ENCODE measurements around the gene PNRC1.
"Not testable (repeated sequence)": the region's sequence is repeated elsewhere in the genome, so short reads cannot be mapped to it uniquely, and the experiment has no call there.

The PNRC1 gene

GRCh38 chr6:89057759-89058158 lies 22.8 kb upstream of the PNRC1 start:
- H3K9ac ChIP-seq, result no peak overlapping the region
- no peak overlapping the region for H3K4me3 ChIP-seq
- no peak overlapping the region for H3K4me2 ChIP-seq
- H4K20me1 ChIP-seq, result no peaks in the 10 kb centered on the region
- H3K36me3 ChIP-seq, result no peaks in the 10 kb centered on the region
- H3K27ac ChIP-seq, result no peak overlapping the region
- no peak for TF ChIP-seq Cebpa-rat (IDR thresholded peaks at IDR 0.05)
- H3K4me1 ChIP-seq, result no peaks in the 10 kb centered on the region
- no peaks in the 10 kb centered on the region for H3K9me3 ChIP-seq
- H3K27me3 ChIP-seq, result no peaks in the 10 kb centered on the region

- H3K27me3 ChIP-seq, result no peaks in the 10 kb centered on the region
- H3K9ac ChIP-seq, result no peak overlapping the region
- H3K9me3 ChIP-seq, result no peaks in the 10 kb centered on the region
- no peak overlapping the region for H3K27ac ChIP-seq
- H4K20me1 ChIP-seq, result no peaks in the 10 kb centered on the region
- no peak for TF ChIP-seq Cebpa-rat (IDR thresholded peaks at IDR 0.05)
- H3K4me1 ChIP-seq, result no peaks in the 10 kb centered on the region
- H3K36me3 ChIP-seq, result no peaks in the 10 kb centered on the region
- H3K4me2 ChIP-seq, result no peak overlapping the region
- no peak overlapping the region for H3K4me3 ChIP-seq
These were observed 21.9 kb upstream of the PNRC1 start for GRCh38 chr6:89058627-89059026.

GRCh38 chr6:89059227-89059626 lies 21.3 kb upstream of the PNRC1 start:
- no peaks in the 10 kb centered on the region for H3K4me1 ChIP-seq
- no peaks in the 10 kb centered on the region for H3K9me3 ChIP-seq
- no peaks in the 10 kb centered on the region for H4K20me1 ChIP-seq
- H3K4me2 ChIP-seq, result no peak overlapping the region
- no peaks in the 10 kb centered on the region for H3K36me3 ChIP-seq
- H3K4me3 ChIP-seq, result no peak overlapping the region
- H3K27me3 ChIP-seq, result no peaks in the 10 kb centered on the region
- H3K27ac ChIP-seq, result no peak overlapping the region
- no peak overlapping the region for H3K9ac ChIP-seq
- TF ChIP-seq Cebpa-rat (IDR thresholded peaks at IDR 0.05), result no peak

DNA sequence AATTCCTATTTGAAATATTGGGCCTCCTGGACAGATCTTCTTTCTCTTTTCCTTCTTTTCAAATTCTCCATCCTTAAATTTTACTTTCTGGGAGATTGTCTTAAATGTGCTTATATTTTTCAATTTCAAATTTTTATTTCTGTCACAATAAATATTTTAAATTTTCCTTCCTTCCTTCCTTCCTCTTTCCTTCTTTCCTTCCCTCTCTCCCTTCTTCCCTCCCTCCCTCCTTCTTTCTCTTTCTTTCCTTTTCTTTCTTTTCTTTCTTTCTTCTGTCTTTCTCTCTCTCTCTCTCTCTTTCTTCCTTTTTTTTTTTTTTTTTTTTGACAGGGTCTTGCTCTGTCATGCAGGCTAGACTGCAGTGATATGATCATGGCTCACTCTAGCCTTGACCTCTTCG lies 16.7 kb upstream of the PNRC1 start:
- no peaks in the 10 kb centered on the region for H4K20me1 ChIP-seq
- H3K36me3 ChIP-seq, result no peaks in the 10 kb centered on the region
- no peak overlapping the region for H3K9ac ChIP-seq
- no peak overlapping the region for H3K4me2 ChIP-seq
- no peak for TF ChIP-seq Cebpa-rat (IDR thresholded peaks at IDR 0.05)
- H3K27me3 ChIP-seq, result no peaks in the 10 kb centered on the region
- no peak overlapping the region for H3K27ac ChIP-seq
- no peak overlapping the region for H3K4me3 ChIP-seq
- H3K4me1 ChIP-seq, result no peaks in the 10 kb centered on the region
- no peaks in the 10 kb centered on the region for H3K9me3 ChIP-seq

- not testable (repeated sequence) for H3K9me3 ChIP-seq, H3K27me3 ChIP-seq, H3K36me3 ChIP-seq, H3K4me3 ChIP-seq, H3K4me1 ChIP-seq, H3K27ac ChIP-seq, H4K20me1 ChIP-seq, H3K9ac ChIP-seq, H3K4me2 ChIP-seq
These were observed 15.6 kb upstream of the PNRC1 start for GRCh38 chr6:89064931-89065330.

DNA sequence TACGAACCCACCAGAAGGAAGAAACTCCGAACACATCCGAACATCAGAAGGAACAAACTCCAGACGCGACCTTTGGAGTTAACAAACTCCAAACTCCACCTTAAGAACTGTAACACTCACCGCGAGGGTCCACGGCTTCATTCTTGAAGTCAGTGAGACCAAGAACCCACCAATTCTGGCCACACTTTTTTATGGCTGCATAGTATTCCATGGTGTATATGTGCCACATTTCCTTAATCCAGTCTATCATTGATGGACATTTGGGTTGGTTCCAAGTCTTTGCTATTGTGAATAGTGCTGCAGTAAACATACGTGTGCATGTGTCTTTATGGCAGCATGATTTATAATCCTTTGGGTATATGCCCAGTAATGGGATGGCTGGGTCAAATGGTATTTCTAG lies 14.4 kb upstream of the PNRC1 start:
- not testable (repeated sequence) for H3K4me1 ChIP-seq, H3K4me3 ChIP-seq, H3K27me3 ChIP-seq, H4K20me1 ChIP-seq, H3K9ac ChIP-seq, H3K4me2 ChIP-seq, H3K36me3 ChIP-seq, H3K9me3 ChIP-seq, H3K27ac ChIP-seq

GRCh38 chr6:89066940-89067646 lies 13.5 kb upstream of the PNRC1 start:
- H3K9ac ChIP-seq, result no peak overlapping the region
- no peaks in the 10 kb centered on the region for H4K20me1 ChIP-seq
- no peak for TF ChIP-seq Cebpa-rat (IDR thresholded peaks at IDR 0.05)
- no peaks in the 10 kb centered on the region for H3K9me3 ChIP-seq
- H3K36me3 ChIP-seq, result no peaks in the 10 kb centered on the region
- no peak overlapping the region for H3K4me3 ChIP-seq
- no peak overlapping the region for H3K4me2 ChIP-seq
- no peaks in the 10 kb centered on the region for H3K27me3 ChIP-seq
- H3K27ac ChIP-seq, result no peak overlapping the region
- no peaks in the 10 kb centered on the region for H3K4me1 ChIP-seq

- Histone ChIP-seq H3K4me3 (no peak overlapping the region), H4K20me1 (no peaks in the 10 kb centered on the region), H3K9me3 (peaks cover under 1% of the 10 kb centered on the region; the same call in 1 of the 2 replicates), H3K27ac (no peak overlapping the region), H3K4me1 (no peaks in the 10 kb centered on the region), H3K9ac (no peak overlapping the region), H3K4me2 (no peak overlapping the region), H3K27me3 (no peaks in the 10 kb centered on the region), H3K36me3 (no peaks in the 10 kb centered on the region)
- TF ChIP-seq Cebpa-rat (IDR thresholded peaks at IDR 0.05), result no peak
These were observed 12.8 kb upstream of the PNRC1 start for GRCh38 chr6:89067796-89068195.

- H3K27ac ChIP-seq, result no peak overlapping the region
- H3K4me2 ChIP-seq, result no peak overlapping the region
- no peaks in the 10 kb centered on the region for H4K20me1 ChIP-seq
- no peaks in the 10 kb centered on the region for H3K36me3 ChIP-seq
- no peak overlapping the region for H3K4me3 ChIP-seq
- H3K4me1 ChIP-seq, result no peaks in the 10 kb centered on the region
- no peak for TF ChIP-seq Cebpa-rat (IDR thresholded peaks at IDR 0.05)
- no peak overlapping the region for H3K9ac ChIP-seq
- no peaks in the 10 kb centered on the region for H3K27me3 ChIP-seq
- peaks cover 6% of the 10 kb centered on the region; the same call in 1 of the 2 replicates for H3K9me3 ChIP-seq
These were observed 11.9 kb upstream of the PNRC1 start for GRCh38 chr6:89068695-89069094.

DNA sequence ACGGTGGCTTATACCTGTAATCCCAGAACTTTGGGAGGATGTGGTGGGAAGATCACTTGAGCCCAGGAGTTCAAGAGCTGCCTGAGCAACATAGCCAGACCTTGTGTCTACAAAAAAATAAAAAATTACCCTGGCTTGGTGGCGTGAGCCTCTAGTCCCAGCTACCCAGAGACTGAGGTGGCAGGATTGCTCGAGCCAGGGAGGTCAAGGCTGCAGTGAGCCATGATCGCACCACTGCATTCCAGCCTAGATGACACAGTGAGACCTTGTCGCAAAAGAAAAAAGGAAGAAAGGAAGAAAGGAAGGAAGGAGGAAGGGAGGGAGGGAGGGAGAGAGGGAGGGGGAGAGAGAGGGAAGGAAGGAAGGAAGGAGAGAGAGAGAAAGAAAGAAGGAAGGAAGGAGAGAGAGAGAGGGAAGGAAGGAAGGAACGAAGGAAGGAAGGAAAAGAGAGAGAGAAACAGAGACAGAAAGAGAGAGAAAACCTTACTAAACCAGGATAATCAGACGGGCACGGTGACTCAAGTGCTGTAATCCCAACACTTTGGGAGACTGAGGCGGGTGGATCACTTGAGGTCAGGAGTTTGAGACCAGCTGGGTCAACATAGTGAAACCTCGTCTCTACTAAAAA lies 10.9 kb upstream of the PNRC1 start:
- Histone ChIP-seq H3K4me3 (no peak overlapping the region), H3K4me2 (no peak overlapping the region), H3K9ac (no peak overlapping the region), H3K27ac (no peak overlapping the region), H4K20me1 (no peaks in the 10 kb centered on the region), H3K9me3 (peaks cover 6% of the 10 kb centered on the region; the same call in 1 of the 2 replicates), H3K4me1 (no peaks in the 10 kb centered on the region), H3K27me3 (no peaks in the 10 kb centered on the region), H3K36me3 (no peaks in the 10 kb centered on the region)
- TF ChIP-seq Cebpa-rat (IDR thresholded peaks at IDR 0.05), result no peak

Data from BLaER1 (cell line).